ENCODE results near the gene SPPL2C. TPM values are rescaled to one million over a fixed set of nuclear protein-coding genes. Genes with fewer than 3 reads are reported as not detected.

The SPPL2C gene
- polyA plus RNA-seq, 1 donor (not counting 4 experiments of a cell fraction or from before 2014, with no cell fraction given) = not detected

DNA sequence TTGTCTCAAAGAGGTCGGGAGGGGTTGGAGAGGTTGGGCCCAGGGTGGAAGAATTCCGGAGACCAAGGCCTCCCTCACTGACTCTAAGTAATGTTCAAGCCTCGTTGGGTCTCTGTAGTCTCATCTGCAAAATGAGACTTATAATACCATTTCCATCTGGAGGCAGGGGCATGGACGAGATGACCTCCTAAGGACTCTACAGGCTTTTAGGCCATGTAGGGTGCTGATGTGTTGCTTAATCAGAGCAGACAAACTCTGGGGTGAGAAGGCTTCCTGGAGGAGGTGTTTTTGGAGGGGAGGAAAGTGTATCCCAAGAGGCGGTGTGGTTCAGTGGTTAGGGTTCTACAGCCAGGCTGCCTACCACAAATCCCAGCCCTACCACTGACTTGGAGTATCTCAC is 3.1 kb downstream of the SPPL2C start:
- Histone ChIP-seq H3K79me2 (ENCODE audit: control insufficient read depth, insufficient read depth, low read length) (no peaks in the 10 kb centered on the region), H3K27me3 (ENCODE audit: control insufficient read depth, extremely low read depth, insufficient read depth, low read length) (no peaks in the 10 kb centered on the region), H3K9me3 (ENCODE audit: control insufficient read depth, low read depth, low read length) (no peaks in the 10 kb centered on the region), H2AFZ (ENCODE audit: control insufficient read depth, low read length) (no peak overlapping the region), H3K4me1 (ENCODE audit: control insufficient read depth, extremely low read depth, insufficient read depth, low read length) (no peaks in the 10 kb centered on the region), H3K9me1 (ENCODE audit: control insufficient read depth, extremely low read depth, insufficient read depth, low read length) (no peaks in the 10 kb centered on the region), H3K36me3 (ENCODE audit: control insufficient read depth in 2 of 2, extremely low read depth in 1 of 2, insufficient read depth in 2 of 2, low read length in 2 of 2) (no peaks in the 10 kb centered on the region), H3K4me3 (ENCODE audit: control insufficient read depth in 2 of 3, extremely low read depth in 1 of 3, insufficient read depth in 2 of 3, low read depth in 1 of 3, low read length in 3 of 3) (no peak overlapping the region), H4K20me1 (ENCODE audit: control insufficient read depth, extremely low read depth, insufficient read depth, low read length) (no peaks in the 10 kb centered on the region), H3K4me2 (ENCODE audit: control insufficient read depth, extremely low read depth, insufficient read depth, low read depth, low read length) (no peak overlapping the region), H3K9ac (ENCODE audit: control insufficient read depth, extremely low read depth, insufficient read depth, low read length) (no peak overlapping the region), H3K27ac (ENCODE audit: control insufficient read depth, insufficient read depth, low read length) (no peak overlapping the region)
- FAIRE-seq = no peak
- DNase-seq (ENCODE audit: low read depth, low spot score) = no peak
- TF ChIP-seq CTCF (optimal IDR thresholded peaks at IDR 0.05 in 1 of 3, IDR thresholded peaks at IDR 0.05 in 1 of 3, conservative IDR thresholded peaks at IDR 0.05 in 1 of 3; ENCODE audit: extremely low read depth in 1 of 3, insufficient read depth in 2 of 3, low read length in 3 of 3) = no peak
- TF ChIP-seq EZH2 (IDR thresholded peaks at IDR 0.05; ENCODE audit: low read length) = no peak
- dilution Hi-C loops (cut with MboI; ENCODE audit: extremely low pct_ligation_motif_present, low sequenced_read_pairs) = no loop called here

DNA sequence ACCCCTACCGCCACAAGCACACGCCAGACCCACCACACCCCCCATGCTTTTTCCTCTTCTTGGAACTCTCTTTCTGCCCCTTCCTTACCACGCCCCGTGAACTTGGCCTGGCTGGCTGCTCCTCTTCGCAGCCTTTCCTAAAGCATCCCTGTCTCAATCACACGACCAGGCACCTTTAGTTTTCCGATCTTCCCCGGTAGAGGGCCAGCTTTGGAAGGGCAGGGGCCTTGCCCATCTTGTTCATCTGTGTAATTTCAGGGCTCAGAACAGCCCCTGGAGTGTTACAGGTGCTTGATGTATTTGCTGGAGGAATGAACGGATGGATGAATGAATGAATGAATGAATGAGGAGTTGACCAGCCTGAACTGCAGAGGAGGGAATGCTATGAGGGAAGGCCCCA is 3.7 kb downstream of the SPPL2C start:
- H3K4me2 ChIP-seq (ENCODE audit: control insufficient read depth, extremely low read depth, insufficient read depth, low read depth, low read length) = no peak overlapping the region
- no peaks in the 10 kb centered on the region for H3K79me2 ChIP-seq (ENCODE audit: control insufficient read depth, insufficient read depth, low read length)
- no peaks in the 10 kb centered on the region for H3K4me1 ChIP-seq (ENCODE audit: control insufficient read depth, extremely low read depth, insufficient read depth, low read length)
- TF ChIP-seq EZH2 (IDR thresholded peaks at IDR 0.05; ENCODE audit: low read length) = no peak
- no peak for TF ChIP-seq CTCF (optimal IDR thresholded peaks at IDR 0.05 in 1 of 3, IDR thresholded peaks at IDR 0.05 in 1 of 3, conservative IDR thresholded peaks at IDR 0.05 in 1 of 3; ENCODE audit: extremely low read depth in 1 of 3, insufficient read depth in 2 of 3, low read length in 3 of 3)
- dilution Hi-C loops (cut with MboI; ENCODE audit: extremely low pct_ligation_motif_present, low sequenced_read_pairs) = no loop called here
- no peak for FAIRE-seq
- no peaks in the 10 kb centered on the region for H3K27me3 ChIP-seq (ENCODE audit: control insufficient read depth, extremely low read depth, insufficient read depth, low read length)
- H3K9me1 ChIP-seq (ENCODE audit: control insufficient read depth, extremely low read depth, insufficient read depth, low read length) = no peaks in the 10 kb centered on the region
- no peaks in the 10 kb centered on the region for H4K20me1 ChIP-seq (ENCODE audit: control insufficient read depth, extremely low read depth, insufficient read depth, low read length)
- H3K4me3 ChIP-seq (ENCODE audit: control insufficient read depth in 2 of 3, extremely low read depth in 1 of 3, insufficient read depth in 2 of 3, low read depth in 1 of 3, low read length in 3 of 3) = no peak overlapping the region
- H3K36me3 ChIP-seq (ENCODE audit: control insufficient read depth in 2 of 2, extremely low read depth in 1 of 2, insufficient read depth in 2 of 2, low read length in 2 of 2) = no peaks in the 10 kb centered on the region
- H3K9ac ChIP-seq (ENCODE audit: control insufficient read depth, extremely low read depth, insufficient read depth, low read length) = no peak overlapping the region
- H2AFZ ChIP-seq (ENCODE audit: control insufficient read depth, low read length) = no peak overlapping the region
- no peak for DNase-seq (ENCODE audit: low read depth, low spot score)
- H3K9me3 ChIP-seq (ENCODE audit: control insufficient read depth, low read depth, low read length) = no peaks in the 10 kb centered on the region
- H3K27ac ChIP-seq (ENCODE audit: control insufficient read depth, insufficient read depth, low read length) = no peak overlapping the region
